MM.1S (cell line): Measurements from ENCODE around the gene NT5C3A.

Experiments used
- DNase-seq: peaks from one replicate; pipeline ENCODE4 v3.0.0-alpha.2; 2015
- H2AFZ ChIP-seq: fragments of 300-600 bp; sonication (generic); 2 replicates; pipeline ENCODE4 v1.6.0; 2016; ENCODE audit warnings: antibody characterized with exemption, low read length
- H3F3A ChIP-seq: fragments of 300-600 bp; sonication (generic); 2 replicates; pipeline ENCODE4 v1.6.1; 2016; ENCODE audit warnings: mild to moderate bottlenecking, antibody characterized with exemption, low read length, moderate library complexity, mixed read lengths; ENCODE audit not compliant: insufficient read depth
- H3K27ac ChIP-seq: fragments of 300-600 bp; sonication (generic); 2 replicates; pipeline ENCODE4 v1.5.1; 2016; ENCODE audit warnings: mild to moderate bottlenecking, low read length
- H3K27me3 ChIP-seq: fragments of 300-600 bp; sonication (generic); replicated peaks from 2 replicates; pipeline ENCODE4 v1.6.0; 2016; ENCODE audit warnings: low read length; ENCODE audit not compliant: insufficient read depth
- H3K36me3 ChIP-seq: fragments of 300-600 bp; sonication (generic); replicated peaks from 2 replicates; pipeline ENCODE4 v1.6.1; 2016; ENCODE audit warnings: mild to moderate bottlenecking, low read length, mixed read lengths; ENCODE audit not compliant: insufficient read depth
- H3K4me1 ChIP-seq: fragments of 300-600 bp; sonication (generic); 2 replicates; pipeline ENCODE4 v1.6.1; 2016; ENCODE audit warnings: low read length, mixed read lengths
- H3K4me2 ChIP-seq: fragments of 300-600 bp; sonication (generic); 2 replicates; pipeline ENCODE4 v1.6.0; 2016; ENCODE audit warnings: low read depth, low read length
- H3K4me3 ChIP-seq: fragments of 300-600 bp; sonication (generic); 2 replicates; pipeline ENCODE4 v1.5.1; 2016; ENCODE audit warnings: low read length, mixed read lengths
- H3K79me2 ChIP-seq: fragments of 300-600 bp; sonication (generic); 2 replicates; pipeline ENCODE4 v1.6.1; 2016; ENCODE audit warnings: mixed run types, low read length, mixed read lengths
- H3K9ac ChIP-seq: fragments of 300-600 bp; sonication (generic); 2 replicates; pipeline ENCODE4 v1.6.1; 2016; ENCODE audit warnings: low read length, mixed read lengths
- H3K9me2 ChIP-seq: fragments of 300-600 bp; sonication (generic); replicated peaks from 2 replicates; pipeline ENCODE4 v1.6.1; 2016; ENCODE audit warnings: mild to moderate bottlenecking, low read length, mixed read lengths; ENCODE audit not compliant: insufficient read depth
- H3K9me3 ChIP-seq: fragments of 300-600 bp; sonication (generic); replicated peaks from 2 replicates; pipeline ENCODE4 v1.6.1; 2016; ENCODE audit warnings: mild to moderate bottlenecking, low read length, mixed read lengths; ENCODE audit not compliant: insufficient read depth
- H4K20me1 ChIP-seq: fragments of 300-600 bp; sonication (generic); 2 replicates; pipeline ENCODE4 v1.6.1; 2016; ENCODE audit warnings: mild to moderate bottlenecking, low read length, moderate library complexity, mixed read lengths; ENCODE audit not compliant: insufficient read depth
- CTCF ChIP-seq: fragments of 300-600 bp; sonication (generic); IDR thresholded peaks from 2 replicates; pipeline ENCODE4 v1.5.1; 2016; ENCODE audit warnings: antibody characterized with exemption, low read length, mixed read lengths
- EZH2 ChIP-seq: fragments of 300-600 bp; sonication (generic); optimal IDR thresholded peaks from 2 replicates; pipeline ENCODE3; 2017; ENCODE audit warnings: low read depth, mild to moderate bottlenecking, antibody characterized with exemption, low read length, mixed read lengths
- EZH2phosphoT487 ChIP-seq: fragments of 300-600 bp; sonication (generic); IDR thresholded peaks from 2 replicates; pipeline ENCODE4 v1.6.1; 2018; ENCODE audit warnings: antibody characterized with exemption, low read length

Gene NT5C3A

GRCh38 chr7:33062023-33062781 lies at the start of gene NT5C3A:
Gene NT5C3A (minus strand): TSS chr7:33062776. CDS start chr7:33062705, 71 bp downstream.
- Histone ChIP-seq H3K27ac (peak within 1 kb of the TSS; percentile 73; the same call in 1 of the 2 replicates), H3K9me3 (no peaks in the 10 kb centered on the region), H3K4me1 (no peaks in the 10 kb centered on the region), H3F3A (no peaks in the 10 kb centered on the region), H2AFZ (peak within 1 kb of the TSS; percentile 93), H3K4me2 (peak within 1 kb of the TSS; percentile 80), H3K36me3 (peaks cover 4% of the 10 kb centered on the region; the same call in 1 of the 2 replicates), H3K4me3 (peak within 1 kb of the TSS; percentile 85), H4K20me1 (peaks cover 4% of the 10 kb centered on the region; the same call in 1 of the 2 replicates), H3K9ac (peak within 1 kb of the TSS; percentile 84), H3K9me2 (no peaks in the 10 kb centered on the region), H3K27me3 (no peaks in the 10 kb centered on the region), H3K79me2 (peaks cover 52% of the 10 kb centered on the region)
- TF ChIP-seq EZH2phosphoT487 (no peak), EZH2 (no peak), CTCF (no peak)
- peak; percentile 48 for DNase-seq

GRCh38 chr7:33111614-33112013 lies 49.0 kb upstream of the NT5C3A start:
- H3K9me2 ChIP-seq, result no peaks in the 10 kb centered on the region
- H3K4me3 ChIP-seq, result no peak overlapping the region
- no peak for DNase-seq
- no peaks in the 10 kb centered on the region for H3K9me3 ChIP-seq
- peaks cover 24% of the 10 kb centered on the region for H3K79me2 ChIP-seq
- peaks cover 25% of the 10 kb centered on the region for H3F3A ChIP-seq
- TF ChIP-seq CTCF, result no peak
- no peak for TF ChIP-seq EZH2phosphoT487
- no peak for TF ChIP-seq EZH2
- peaks cover 10% of the 10 kb centered on the region; the same call in 1 of the 2 replicates for H3K27me3 ChIP-seq
- no peak overlapping the region for H3K27ac ChIP-seq
- no peaks in the 10 kb centered on the region for H3K36me3 ChIP-seq
- peaks cover 13% of the 10 kb centered on the region; the same call in 1 of the 2 replicates for H3K4me1 ChIP-seq
- H3K9ac ChIP-seq, result no peak overlapping the region
- H3K4me2 ChIP-seq, result no peak overlapping the region
- no peak overlapping the region for H2AFZ ChIP-seq
- H4K20me1 ChIP-seq, result peaks cover 4% of the 10 kb centered on the region; the same call in 1 of the 2 replicates

- Histone ChIP-seq H3K4me3 (peak overlapping the region; percentile 73), H3K36me3 (no peaks in the 10 kb centered on the region), H3K27me3 (peaks cover 10% of the 10 kb centered on the region; the same call in 1 of the 2 replicates), H3F3A (peaks cover 25% of the 10 kb centered on the region), H3K9ac (peak overlapping the region; percentile 42; the same call in 1 of the 2 replicates), H3K27ac (peak overlapping the region; percentile 19; the same call in 1 of the 2 replicates), H3K9me3 (no peaks in the 10 kb centered on the region), H3K4me2 (peak overlapping the region; percentile 87), H4K20me1 (peaks cover 9% of the 10 kb centered on the region; the same call in 1 of the 2 replicates), H3K4me1 (peaks cover 13% of the 10 kb centered on the region; the same call in 1 of the 2 replicates), H3K79me2 (peaks cover 42% of the 10 kb centered on the region), H3K9me2 (no peaks in the 10 kb centered on the region), H2AFZ (peak overlapping the region; percentile 75)
- no peak for DNase-seq
- no peak for TF ChIP-seq CTCF
- no peak for TF ChIP-seq EZH2
- TF ChIP-seq EZH2phosphoT487, result no peak
These were observed 47.2 kb upstream of the NT5C3A start for GRCh38 chr7:33109758-33110238.
